K562 (cell line): Measurements from ENCODE around the gene FAM131C. TPM values are rescaled to one million over a fixed set of nuclear protein-coding genes. Genes with fewer than 3 reads are reported as not detected.

Source experiments
- EWSR1 ChIP-seq: fragments of 450-650 bp; IDR thresholded peaks from 2 replicates; pipeline ENCODE4 v1.6.1; 2018; ENCODE audit warnings: borderline replicate concordance, mild to moderate bottlenecking, low read depth, moderate library complexity; ENCODE audit not compliant: partially characterized antibody
- HCFC1 ChIP-seq: IDR thresholded peaks from 2 replicates; pipeline ENCODE4 v1.6.1; 2012; ENCODE audit warnings: low read depth, low read length, improper control_type of control experiment
- HNRNPK ChIP-seq: fragments of 200-400 bp; formaldehyde crosslinking; IDR thresholded peaks from one replicate; pipeline ENCODE4 v1.6.1; 2018; ENCODE audit warnings: mild to moderate bottlenecking, low read depth, low read length; ENCODE audit not compliant: poor library complexity, severe bottlenecking
- HNRNPLL ChIP-seq: fragments of 200-400 bp; formaldehyde crosslinking; IDR thresholded peaks from 2 replicates; pipeline ENCODE4 v1.6.1; 2017; ENCODE audit warnings: low read length, low read depth, mild to moderate bottlenecking; ENCODE audit not compliant: poor library complexity, severe bottlenecking
- KLF1 ChIP-seq: fragments of 450-650 bp; IDR thresholded peaks from 2 replicates; pipeline ENCODE4 v1.6.1; 2016; ENCODE audit warnings: missing genetic modification characterization, missing compliant biosample characterization
- MAZ ChIP-seq, 2 experiments: fragments of 450-650 bp in 1 of 2; sonication (generic) in 1 of 2; formaldehyde crosslinking; IDR thresholded peaks in 1 of 2; conservative IDR thresholded peaks in 1 of 2; 2 replicates each; pipeline versions ENCODE4 v1.4.0 to v1.5.0; 2020; ENCODE audit warnings: mild to moderate bottlenecking in 1 of 2, missing genetic modification reagents in 1 of 2
- MLLT1 ChIP-seq, 2 experiments: fragments of 450-650 bp; IDR thresholded peaks; 2 replicates each; pipeline ENCODE4 v1.6.1; 2016
- OTX1 ChIP-seq: fragments of 450-650 bp; formaldehyde crosslinking; IDR thresholded peaks from 2 replicates; pipeline ENCODE4 v1.4.0; 2022; ENCODE audit warnings: mild to moderate bottlenecking
- PPARD ChIP-seq: fragments of 250-450 bp; sonication (Bioruptor Pico); IDR thresholded peaks from 2 replicates; pipeline ENCODE4 v1.8.0; 2022; ENCODE audit warnings: inconsistent platforms, mild to moderate bottlenecking, moderate library complexity
- RB1 ChIP-seq: fragments of 450-650 bp; IDR thresholded peaks from 2 replicates; pipeline ENCODE4 v1.6.1; 2017; ENCODE audit warnings: low read depth, mild to moderate bottlenecking
- RBM25 ChIP-seq: fragments of 200-400 bp; formaldehyde crosslinking; IDR thresholded peaks from 2 replicates; pipeline ENCODE4 v1.6.1; 2018; ENCODE audit warnings: low read length, low read depth, moderate library complexity; ENCODE audit not compliant: severe bottlenecking
- SLC30A9 ChIP-seq: fragments of 250-450 bp; sonication (Bioruptor Pico); IDR thresholded peaks from 2 replicates; pipeline ENCODE4 v1.8.0; 2022; ENCODE audit warnings: mild to moderate bottlenecking, moderate library complexity
- STAG1 ChIP-seq: sonication (generic); formaldehyde crosslinking; IDR thresholded peaks from 2 replicates; pipeline ENCODE4 v1.5.0; 2020; ENCODE audit warnings: missing genetic modification reagents, borderline replicate concordance
- TCF7 ChIP-seq: sonication (generic); IDR thresholded peaks from 2 replicates; pipeline ENCODE4 v1.6.1; 2016; ENCODE audit warnings: antibody characterized with exemption, borderline replicate concordance
- TEAD4 ChIP-seq, 2 experiments: sonication (generic) in 1 of 2; formaldehyde crosslinking in 1 of 2; IDR thresholded peaks; 2 replicates each; pipeline versions ENCODE4 v1.6.1 to v1.8.0; 2012 to 2022; ENCODE audit warnings: borderline replicate concordance in 1 of 2, inconsistent platforms in 1 of 2, low read length in 1 of 2, mild to moderate bottlenecking in 1 of 2, missing genetic modification reagents in 1 of 2
- ZKSCAN1 ChIP-seq: fragments of 150-350 bp; IDR thresholded peaks from 2 replicates; pipeline ENCODE4 v1.6.1; 2016; ENCODE audit warnings: low read depth, low read length
- ZNF184 ChIP-seq: sonication (generic); formaldehyde crosslinking; IDR thresholded peaks from 2 replicates; pipeline ENCODE4 v1.5.0; 2020; ENCODE audit warnings: missing genetic modification reagents
- ZNF224 ChIP-seq: sonication (generic); formaldehyde crosslinking; IDR thresholded peaks from 2 replicates; pipeline ENCODE4 v1.8.0; 2022; ENCODE audit warnings: mild to moderate bottlenecking, missing genetic modification reagents
- ZZZ3 ChIP-seq: fragments of 450-650 bp; IDR thresholded peaks from 2 replicates; pipeline ENCODE4 v1.6.1; 2016; ENCODE audit warnings: antibody characterized with exemption, mild to moderate bottlenecking, moderate library complexity
- polyA plus RNA-seq, 8 experiments: library from polyadenylated mRNA; depleted of rRNA in 4 of 8; stranded (reverse) in 5 of 8; unstranded in 3 of 8; fragments of >200 nt; fragmentation: Nextera tagmentation in 2 of 8; fragmentation: Illumina TruSeq in 1 of 8; extraction: Ambion mirVana in 2 of 8; extraction: Trizol in 1 of 8; gene quantifications; 2 replicates each; pipeline versions ENCODE4 v1.2.1 to v1.2.3, GENCODE V29; 2011 to 2014; ENCODE audit warnings: inconsistent platforms in 1 of 8, missing spikeins in 1 of 8
- total RNA-seq, 7 experiments: library from RNA; depleted of rRNA in 6 of 7; stranded (reverse); fragments of >200 nt in 6 of 7; fragmentation: Illumina TruSeq in 2 of 7; extraction: Trizol in 2 of 7; gene quantifications; 2 replicates each; pipeline versions ENCODE4 v1.2.1 to v1.2.3, GENCODE V29; 2011 to 2021; ENCODE audit warnings: low replicate concordance in 1 of 7
- TF ChIP-seq, protein P1 (sequence below), 2 experiments: fragments of 150-350 bp in 1 of 2; IDR thresholded peaks; 2 replicates each; pipeline ENCODE4 v1.6.1; 2012 to 2016; ENCODE audit warnings: low read depth in 2 of 2, low read length in 2 of 2, mild to moderate bottlenecking in 1 of 2, moderate library complexity in 1 of 2
- TF ChIP-seq, protein P2 (sequence below): fragments of 450-650 bp; IDR thresholded peaks from 2 replicates; pipeline ENCODE4 v1.6.1; 2016; ENCODE audit warnings: borderline replicate concordance

The FAM131C gene
- total and polyA plus RNA-seq, 9 of the 15 experiments (the other 6 are each of a cell fraction or from before 2014, with no cell fraction given): 0.10 to 0.29 (median 0.16) TPM; not detected in 6

DNA sequence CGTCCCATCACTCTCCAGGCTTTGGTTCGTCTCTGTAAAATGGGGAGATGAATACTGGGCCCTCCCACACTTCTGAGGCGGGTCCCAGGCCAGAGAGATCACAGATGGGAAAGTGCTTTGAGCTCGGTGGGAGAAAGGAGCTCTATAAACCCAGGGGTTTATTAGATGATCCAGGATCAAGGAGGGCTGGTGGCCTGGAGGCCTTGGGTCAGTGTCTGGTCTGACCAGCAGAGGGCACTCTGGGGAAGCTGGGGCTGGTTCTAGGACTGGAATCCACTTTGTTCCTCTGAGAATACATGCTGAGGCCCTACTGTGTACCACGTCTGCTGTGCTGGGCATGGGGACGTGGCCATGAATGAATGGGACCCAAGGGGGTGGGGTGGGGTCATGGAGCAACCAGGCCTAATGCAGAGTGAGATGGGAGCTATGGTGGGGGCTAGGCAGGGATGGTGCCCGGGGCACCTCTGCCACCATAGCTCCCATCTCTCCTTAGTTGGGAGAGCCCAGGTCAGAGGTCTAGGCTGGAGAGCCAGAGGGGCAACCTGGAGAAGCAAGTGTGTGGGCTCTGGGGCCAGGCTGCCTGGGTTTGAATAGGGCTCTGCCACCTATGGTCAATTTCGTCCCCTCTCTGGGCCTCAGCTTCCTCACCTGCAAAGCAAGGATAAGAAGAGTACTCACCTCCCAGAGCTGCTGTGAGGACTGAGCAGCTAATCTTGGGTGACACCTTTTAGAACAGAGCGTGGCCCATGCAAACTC, 9.0 kb upstream of the FAM131C start (continued):
- TF ChIP-seq, protein P1, sequence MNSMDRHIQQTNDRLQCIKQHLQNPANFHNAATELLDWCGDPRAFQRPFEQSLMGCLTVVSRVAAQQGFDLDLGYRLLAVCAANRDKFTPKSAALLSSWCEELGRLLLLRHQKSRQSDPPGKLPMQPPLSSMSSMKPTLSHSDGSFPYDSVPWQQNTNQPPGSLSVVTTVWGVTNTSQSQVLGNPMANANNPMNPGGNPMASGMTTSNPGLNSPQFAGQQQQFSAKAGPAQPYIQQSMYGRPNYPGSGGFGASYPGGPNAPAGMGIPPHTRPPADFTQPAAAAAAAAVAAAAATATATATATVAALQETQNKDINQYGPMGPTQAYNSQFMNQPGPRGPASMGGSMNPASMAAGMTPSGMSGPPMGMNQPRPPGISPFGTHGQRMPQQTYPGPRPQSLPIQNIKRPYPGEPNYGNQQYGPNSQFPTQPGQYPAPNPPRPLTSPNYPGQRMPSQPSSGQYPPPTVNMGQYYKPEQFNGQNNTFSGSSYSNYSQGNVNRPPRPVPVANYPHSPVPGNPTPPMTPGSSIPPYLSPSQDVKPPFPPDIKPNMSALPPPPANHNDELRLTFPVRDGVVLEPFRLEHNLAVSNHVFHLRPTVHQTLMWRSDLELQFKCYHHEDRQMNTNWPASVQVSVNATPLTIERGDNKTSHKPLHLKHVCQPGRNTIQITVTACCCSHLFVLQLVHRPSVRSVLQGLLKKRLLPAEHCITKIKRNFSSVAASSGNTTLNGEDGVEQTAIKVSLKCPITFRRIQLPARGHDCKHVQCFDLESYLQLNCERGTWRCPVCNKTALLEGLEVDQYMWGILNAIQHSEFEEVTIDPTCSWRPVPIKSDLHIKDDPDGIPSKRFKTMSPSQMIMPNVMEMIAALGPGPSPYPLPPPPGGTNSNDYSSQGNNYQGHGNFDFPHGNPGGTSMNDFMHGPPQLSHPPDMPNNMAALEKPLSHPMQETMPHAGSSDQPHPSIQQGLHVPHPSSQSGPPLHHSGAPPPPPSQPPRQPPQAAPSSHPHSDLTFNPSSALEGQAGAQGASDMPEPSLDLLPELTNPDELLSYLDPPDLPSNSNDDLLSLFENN (IDR thresholded peaks at IDR 0.05; ENCODE audit: low read depth in 2 of 2, low read length in 2 of 2): peak in 1 of 2 experiments; percentile 29; a peak in 1 of 4 replicates
- TF ChIP-seq HNRNPK (no peak), ZNF224 (CRISPR knock-in tag) (no peak), KLF1 (tag) (no peak), RBM25 (no peak), TEAD4 (IDR thresholded peaks at IDR 0.05; ENCODE audit: low read length) (peak; percentile 44; the same call in 1 of the 2 replicates), TEAD4 (CRISPR knock-in tag; IDR thresholded peaks at IDR 0.05; ENCODE audit: borderline replicate concordance) (no peak), OTX1 (no peak), STAG1 (peak; percentile 59; the same call in 1 of the 2 replicates), ZZZ3 (no peak), SLC30A9 (CRISPR knock-in tag) (no peak), RB1 (peak; percentile 74), ZKSCAN1 (peak; percentile 100), EWSR1 (no peak), PPARD (CRISPR knock-in tag) (no peak), ZNF184 (CRISPR knock-in tag) (no peak), TCF7 (no peak), HCFC1 (0 out of 2 replicates have a peak, but pooled peaks have one; percentile 22), MAZ (CRISPR knock-in tag; conservative IDR thresholded peaks at IDR 0.05 in 1 of 2, IDR thresholded peaks at IDR 0.05 in 1 of 2) (peak in 1 of 2 experiments; percentile 53; a peak in 1 of 4 replicates), HNRNPLL (no peak), MLLT1 (IDR thresholded peaks at IDR 0.05) (no peak)
- TF ChIP-seq, protein P2, sequence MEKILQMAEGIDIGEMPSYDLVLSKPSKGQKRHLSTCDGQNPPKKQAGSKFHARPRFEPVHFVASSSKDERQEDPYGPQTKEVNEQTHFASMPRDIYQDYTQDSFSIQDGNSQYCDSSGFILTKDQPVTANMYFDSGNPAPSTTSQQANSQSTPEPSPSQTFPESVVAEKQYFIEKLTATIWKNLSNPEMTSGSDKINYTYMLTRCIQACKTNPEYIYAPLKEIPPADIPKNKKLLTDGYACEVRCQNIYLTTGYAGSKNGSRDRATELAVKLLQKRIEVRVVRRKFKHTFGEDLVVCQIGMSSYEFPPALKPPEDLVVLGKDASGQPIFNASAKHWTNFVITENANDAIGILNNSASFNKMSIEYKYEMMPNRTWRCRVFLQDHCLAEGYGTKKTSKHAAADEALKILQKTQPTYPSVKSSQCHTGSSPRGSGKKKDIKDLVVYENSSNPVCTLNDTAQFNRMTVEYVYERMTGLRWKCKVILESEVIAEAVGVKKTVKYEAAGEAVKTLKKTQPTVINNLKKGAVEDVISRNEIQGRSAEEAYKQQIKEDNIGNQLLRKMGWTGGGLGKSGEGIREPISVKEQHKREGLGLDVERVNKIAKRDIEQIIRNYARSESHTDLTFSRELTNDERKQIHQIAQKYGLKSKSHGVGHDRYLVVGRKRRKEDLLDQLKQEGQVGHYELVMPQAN: no peak
